B cell (primary cell): ENCODE results near the gene KRTAP10-9.

Experiments
- CTCF ChIP-seq: fragments of 200-600 bp; IDR thresholded peaks from one replicate; pipeline ENCODE4 v1.8.0; 2022; ENCODE audit warnings: antibody characterized with exemption, mild to moderate bottlenecking
- EZH2 ChIP-seq: IDR thresholded peaks from 2 replicates; pipeline ENCODE4 v1.6.1; 2012; ENCODE audit warnings: borderline replicate concordance, low read depth, mild to moderate bottlenecking, moderate library complexity, low read length; ENCODE audit not compliant: insufficient read depth, poor library complexity, severe bottlenecking

- TF ChIP-seq CTCF = no peak
- TF ChIP-seq EZH2 = no peak
Measured at GRCh38 chr21:44618909-44619308, 8.0 kb upstream of the KRTAP10-9 start.
